Measurements from ENCODE around the gene FXYD7.
"Not testable (repeated sequence)": the region's sequence is repeated elsewhere in the genome, so short reads cannot be mapped to it uniquely, and the experiment has no call there.

- TF ChIP-seq CTCF (IDR thresholded peaks at IDR 0.05); POLR2AphosphoS5 (IDR thresholded peaks at IDR 0.05; ENCODE audit: insufficient read depth in 1 of 2, low read depth in 1 of 2): not testable (repeated sequence)
Measured at GRCh38 chr19:35129724-35130274, 13.3 kb upstream of the FXYD7 start.
